IPS-18a (cell line): ENCODE results near the gene MPG.
A peak's percentile ranks its signal among the peaks of the same experiment; 100 is the strongest.

Experiments used
- H3K27ac ChIP-seq: one replicate; pipeline ENCODE4 v1.5.1; 2013; ENCODE audit warnings: low read length
- H3K27me3 ChIP-seq: one replicate; pipeline ENCODE4 v1.6.1; 2013; ENCODE audit warnings: mild to moderate bottlenecking, low read length; ENCODE audit not compliant: control insufficient read depth, insufficient read depth
- H3K36me3 ChIP-seq: one replicate; pipeline ENCODE4 v1.6.1; 2013; ENCODE audit warnings: low read depth, low read length; ENCODE audit not compliant: control insufficient read depth
- H3K4me1 ChIP-seq: one replicate; pipeline ENCODE4 v1.6.1; 2013; ENCODE audit warnings: low read depth, low read length; ENCODE audit not compliant: control insufficient read depth
- H3K4me3 ChIP-seq: one replicate; pipeline ENCODE4 v1.5.1; 2013; ENCODE audit warnings: low read length
- H3K9ac ChIP-seq: one replicate; pipeline ENCODE4 v1.6.1; 2013; ENCODE audit warnings: mild to moderate bottlenecking, low read length, moderate library complexity
- H3K9me3 ChIP-seq: one replicate; pipeline ENCODE4 v1.6.1; 2013; ENCODE audit warnings: low read depth, low read length; ENCODE audit not compliant: control insufficient read depth

MPG gene

DNA sequence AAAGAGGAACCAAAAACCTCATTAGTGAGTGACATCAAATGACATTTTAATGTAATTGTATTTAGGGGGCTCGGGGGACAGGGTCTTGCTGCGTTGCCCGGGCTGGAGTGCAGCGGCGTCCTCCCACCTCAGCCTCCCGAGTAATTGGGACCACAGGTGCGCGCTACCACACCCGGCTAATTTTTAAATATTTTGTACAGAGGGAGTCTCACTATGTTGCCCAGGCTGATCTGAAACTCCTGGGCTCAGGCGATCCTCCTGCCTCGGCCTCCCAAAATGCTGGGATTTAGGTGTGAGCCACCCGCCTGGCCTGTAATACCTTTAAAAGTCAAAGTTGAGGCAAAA, 23.8 kb upstream of the MPG start:
- Histone ChIP-seq H3K9me3 (no peaks in the 10 kb centered on the region), H3K9ac (peak overlapping the region; percentile 89), H3K36me3 (peaks cover 48% of the 10 kb centered on the region), H3K4me3 (peak overlapping the region; percentile 92), H3K27ac (no peak overlapping the region), H3K27me3 (no peaks in the 10 kb centered on the region), H3K4me1 (no peaks in the 10 kb centered on the region)

GRCh38 chr16:55571-56136, 22.4 kb upstream of the MPG start:
- Histone ChIP-seq H3K36me3 (peaks cover 44% of the 10 kb centered on the region), H3K9ac (no peak overlapping the region), H3K27ac (no peak overlapping the region), H3K4me1 (no peaks in the 10 kb centered on the region), H3K9me3 (no peaks in the 10 kb centered on the region), H3K4me3 (no peak overlapping the region), H3K27me3 (no peaks in the 10 kb centered on the region)

- peaks cover 36% of the 10 kb centered on the region for H3K36me3 ChIP-seq
- no peak overlapping the region for H3K9ac ChIP-seq
- H3K4me1 ChIP-seq = no peaks in the 10 kb centered on the region
- no peaks in the 10 kb centered on the region for H3K9me3 ChIP-seq
- no peaks in the 10 kb centered on the region for H3K27me3 ChIP-seq
- no peak overlapping the region for H3K4me3 ChIP-seq
- H3K27ac ChIP-seq = no peak overlapping the region
These were observed 21.6 kb upstream of the MPG start for GRCh38 chr16:56231-56927.

GRCh38 chr16:57711-58110, 20.3 kb upstream of the MPG start:
- Histone ChIP-seq H3K9ac (no peak overlapping the region), H3K27me3 (no peaks in the 10 kb centered on the region), H3K27ac (no peak overlapping the region), H3K36me3 (peaks cover 35% of the 10 kb centered on the region), H3K4me3 (no peak overlapping the region), H3K9me3 (no peaks in the 10 kb centered on the region), H3K4me1 (no peaks in the 10 kb centered on the region)

DNA sequence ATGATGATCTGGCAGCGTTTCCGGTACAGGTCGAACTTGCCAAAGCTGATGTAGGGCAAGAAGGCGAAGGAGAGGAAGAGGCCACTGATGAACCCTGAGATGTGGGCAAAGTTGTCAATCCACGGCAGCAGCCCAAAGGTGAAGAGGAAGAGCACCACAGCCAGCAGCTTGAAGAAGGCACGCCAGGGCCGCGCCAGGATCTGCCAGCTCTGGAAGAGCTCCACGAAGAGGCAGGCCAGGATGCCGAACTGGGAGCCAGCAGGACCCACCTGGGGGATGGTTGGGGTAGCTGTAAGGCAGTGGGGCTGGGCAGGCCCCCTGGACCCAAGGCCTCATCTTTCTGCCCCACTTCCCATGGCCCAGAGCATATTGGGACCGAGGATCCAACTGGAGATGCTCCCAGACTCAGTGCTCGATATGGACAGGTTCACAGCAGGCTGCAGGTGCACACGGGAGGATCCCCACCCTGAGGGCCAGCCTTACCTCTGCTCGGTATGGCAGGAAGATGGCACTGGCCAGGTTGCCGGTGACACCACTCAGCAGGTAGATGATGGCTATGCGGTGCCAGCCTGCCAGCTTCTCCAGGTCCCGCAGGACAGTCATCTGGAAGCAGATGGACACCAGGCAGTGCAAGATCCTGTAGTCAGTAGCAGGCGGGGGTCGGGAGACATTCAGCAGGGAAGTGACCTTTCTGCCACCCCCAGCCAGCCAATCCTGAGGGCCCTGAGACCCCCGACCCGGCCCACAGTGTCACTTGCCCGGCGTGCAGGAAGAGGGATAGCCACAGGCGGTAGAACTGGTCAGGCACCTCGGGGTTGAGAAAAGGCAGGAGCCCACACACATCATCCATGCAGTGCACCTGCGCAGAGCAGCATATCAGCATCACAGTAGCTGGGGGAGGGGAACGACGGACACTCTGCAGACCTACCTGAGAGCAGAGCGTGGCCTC, 19.3 kb upstream of the MPG start:
- H3K36me3 ChIP-seq = peaks cover 35% of the 10 kb centered on the region
- no peak overlapping the region for H3K4me3 ChIP-seq
- H3K9me3 ChIP-seq = no peaks in the 10 kb centered on the region
- no peak overlapping the region for H3K27ac ChIP-seq
- no peak overlapping the region for H3K9ac ChIP-seq
- H3K4me1 ChIP-seq = no peaks in the 10 kb centered on the region
- H3K27me3 ChIP-seq = no peaks in the 10 kb centered on the region

GRCh38 chr16:59440-60059, 18.5 kb upstream of the MPG start:
- Histone ChIP-seq H3K27ac (no peak overlapping the region), H3K9ac (no peak overlapping the region), H3K36me3 (peaks cover 37% of the 10 kb centered on the region), H3K9me3 (no peaks in the 10 kb centered on the region), H3K27me3 (no peaks in the 10 kb centered on the region), H3K4me1 (no peaks in the 10 kb centered on the region), H3K4me3 (no peak overlapping the region)

DNA sequence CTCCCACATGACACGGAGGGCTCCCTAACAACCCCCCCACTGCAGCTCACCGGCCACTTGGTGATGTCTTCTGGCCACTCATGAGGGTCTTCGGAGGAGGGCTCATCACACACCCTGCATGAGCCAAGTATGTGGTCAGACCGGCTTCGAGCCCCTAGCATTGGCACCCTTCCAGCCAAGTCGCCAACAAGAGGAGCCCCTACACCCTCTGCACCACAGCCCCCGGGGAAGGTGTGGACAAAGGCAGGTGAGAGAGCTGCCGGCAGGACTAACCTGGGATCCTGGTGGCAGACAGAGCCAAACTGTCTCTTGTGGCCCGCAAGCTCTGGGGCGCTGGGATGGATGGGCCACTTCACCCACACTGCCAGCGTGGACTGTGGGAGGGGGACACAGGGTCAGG, 17.9 kb upstream of the MPG start:
- H3K4me1 ChIP-seq = no peaks in the 10 kb centered on the region
- H3K27ac ChIP-seq = no peak overlapping the region
- peaks cover 39% of the 10 kb centered on the region for H3K36me3 ChIP-seq
- H3K27me3 ChIP-seq = no peaks in the 10 kb centered on the region
- H3K4me3 ChIP-seq = no peak overlapping the region
- H3K9ac ChIP-seq = no peak overlapping the region
- H3K9me3 ChIP-seq = no peaks in the 10 kb centered on the region

- Histone ChIP-seq H3K27me3 (no peaks in the 10 kb centered on the region), H3K36me3 (peaks cover 29% of the 10 kb centered on the region), H3K9ac (no peak overlapping the region), H3K27ac (no peak overlapping the region), H3K4me3 (no peak overlapping the region), H3K9me3 (no peaks in the 10 kb centered on the region), H3K4me1 (no peaks in the 10 kb centered on the region)
These were observed 16.8 kb upstream of the MPG start for GRCh38 chr16:60929-61878.

DNA sequence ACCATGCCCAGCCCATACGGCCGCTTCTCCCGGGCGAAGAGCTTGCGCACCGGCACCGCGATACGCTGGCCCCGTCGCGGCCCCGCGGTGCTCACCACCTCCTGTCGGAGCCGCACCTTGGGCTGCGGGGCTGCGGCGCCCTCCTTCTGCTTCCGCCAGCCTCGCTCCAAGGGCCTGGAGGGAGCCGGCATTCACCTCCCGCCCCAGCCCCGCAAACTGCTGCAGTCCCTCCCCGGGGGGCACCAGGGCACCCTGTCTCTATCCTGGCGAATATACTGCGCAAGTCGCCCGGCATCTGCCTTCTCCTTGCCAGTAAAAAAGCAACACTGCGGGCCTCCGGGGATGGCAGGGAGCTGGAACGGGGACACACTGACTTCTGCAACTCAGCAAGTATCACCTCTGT, 16.1 kb upstream of the MPG start:
- no peaks in the 10 kb centered on the region for H3K9me3 ChIP-seq
- no peak overlapping the region for H3K9ac ChIP-seq
- H3K4me1 ChIP-seq = no peaks in the 10 kb centered on the region
- H3K27ac ChIP-seq = no peak overlapping the region
- H3K36me3 ChIP-seq = peaks cover 23% of the 10 kb centered on the region
- H3K4me3 ChIP-seq = no peak overlapping the region
- no peaks in the 10 kb centered on the region for H3K27me3 ChIP-seq

DNA sequence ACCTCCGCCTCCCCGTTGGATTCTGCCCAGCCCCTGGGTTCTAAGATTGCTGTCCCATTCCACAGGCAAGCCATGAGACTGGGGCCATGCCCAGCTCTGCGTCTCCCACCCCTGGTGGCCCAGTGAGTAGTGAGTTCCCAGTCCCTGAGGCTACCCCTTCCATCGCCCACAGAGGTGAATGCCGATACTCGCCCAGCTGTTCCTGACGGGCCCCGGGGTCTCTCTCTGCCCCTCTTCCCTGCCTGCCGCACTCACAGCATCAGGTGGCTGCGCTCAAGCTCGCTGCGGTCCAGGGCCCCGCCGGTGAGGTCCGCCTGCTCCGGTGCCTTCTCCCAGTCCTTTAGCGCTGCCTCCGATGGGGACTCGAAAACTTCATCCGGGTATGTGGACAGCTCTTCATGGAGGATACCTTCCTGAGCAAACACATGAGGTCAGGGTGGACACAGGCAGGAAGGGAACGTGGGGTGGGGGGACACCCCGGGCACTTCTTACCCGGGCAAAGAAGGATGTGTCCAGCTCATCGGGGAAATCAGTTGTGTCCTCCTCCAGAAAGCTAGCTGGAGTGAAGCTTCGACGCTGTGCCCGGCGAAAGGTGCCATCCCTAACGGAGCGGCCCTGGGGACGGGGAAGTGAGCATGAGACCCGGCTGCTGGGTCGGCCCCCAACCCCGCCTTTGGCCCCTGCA, 15.6 kb upstream of the MPG start:
- H3K36me3 ChIP-seq = peaks cover 18% of the 10 kb centered on the region
- no peak overlapping the region for H3K4me3 ChIP-seq
- no peaks in the 10 kb centered on the region for H3K9me3 ChIP-seq
- no peak overlapping the region for H3K27ac ChIP-seq
- H3K9ac ChIP-seq = no peak overlapping the region
- H3K4me1 ChIP-seq = no peaks in the 10 kb centered on the region
- H3K27me3 ChIP-seq = no peaks in the 10 kb centered on the region
